AG20443 (cell line): Measurements from ENCODE around the gene RHOT1.
"Not testable (repeated sequence)": the region's sequence is repeated elsewhere in the genome, so short reads cannot be mapped to it uniquely, and the experiment has no call there.

Source experiments
- DNase-seq: peaks from one replicate; pipeline ENCODE4 v3.0.0; 2012; ENCODE audit warnings: low spot score, mixed read lengths

RHOT1 gene

GRCh38 chr17:32142038-32142856 is at the start of gene RHOT1:
TSS of gene RHOT1 (plus strand) at chr17:32142502. CDS start at chr17:32142693, 191 bp downstream.
- peak; percentile 87 for DNase-seq

- DNase-seq = no peak
These were observed 42.6 kb upstream of the RHOT1 start for GRCh38 chr17:32099686-32100085.

- DNase-seq = not testable (repeated sequence)
These were observed 42.0 kb upstream of the RHOT1 start for GRCh38 chr17:32100323-32100722.

GRCh38 chr17:32100971-32101631 is 41.2 kb upstream of the RHOT1 start:
- DNase-seq = no peak

GRCh38 chr17:32102172-32102571 is 40.1 kb upstream of the RHOT1 start:
- no peak for DNase-seq

GRCh38 chr17:32102646-32103186 is 39.6 kb upstream of the RHOT1 start:
- DNase-seq = peak; percentile 29

- peak; percentile 23 for DNase-seq
These were observed 38.7 kb upstream of the RHOT1 start for GRCh38 chr17:32103476-32104113.

- no peak for DNase-seq
These were observed 38.1 kb upstream of the RHOT1 start for GRCh38 chr17:32104158-32104557.

GRCh38 chr17:32106471-32106981 is 35.8 kb upstream of the RHOT1 start:
- not testable (repeated sequence) for DNase-seq

- not testable (repeated sequence) for DNase-seq
These were observed 35.1 kb upstream of the RHOT1 start for GRCh38 chr17:32107194-32107593.

GRCh38 chr17:32110596-32110995 is 31.7 kb upstream of the RHOT1 start:
- no peak for DNase-seq

- no peak for DNase-seq
These were observed 31.0 kb upstream of the RHOT1 start for GRCh38 chr17:32111141-32111771.

GRCh38 chr17:32112416-32112815 is 29.9 kb upstream of the RHOT1 start:
- DNase-seq = no peak

GRCh38 chr17:32114536-32114935 is 27.8 kb upstream of the RHOT1 start:
- no peak for DNase-seq

- DNase-seq = not testable (repeated sequence)
These were observed 26.8 kb upstream of the RHOT1 start for GRCh38 chr17:32115546-32115945.

GRCh38 chr17:32116937-32117336 is 25.4 kb upstream of the RHOT1 start:
- no peak for DNase-seq

GRCh38 chr17:32117399-32117798 is 24.9 kb upstream of the RHOT1 start:
- no peak for DNase-seq

- not testable (repeated sequence) for DNase-seq
These were observed 24.2 kb upstream of the RHOT1 start for GRCh38 chr17:32118088-32118487.

GRCh38 chr17:32118835-32119234 is 23.5 kb upstream of the RHOT1 start:
- no peak for DNase-seq

- no peak for DNase-seq
These were observed 22.2 kb upstream of the RHOT1 start for GRCh38 chr17:32120141-32120540.

- no peak for DNase-seq
These were observed 21.6 kb upstream of the RHOT1 start for GRCh38 chr17:32120716-32121115.

- no peak for DNase-seq
These were observed 18.5 kb upstream of the RHOT1 start for GRCh38 chr17:32123782-32124181.
